Peyer's patch (tissue), 4 donors: ENCODE data around the gene GABBR2. TPM values are rescaled to one million over a fixed set of nuclear protein-coding genes. Genes with fewer than 3 reads are reported as not detected.

Experiments used
- DNase-seq, 3 donors: peaks; one replicate each; pipeline ENCODE4 v3.0.0-alpha.2; 2017 to 2019
- H3K27ac ChIP-seq, 4 donors: fragments of 200-600 bp; sonication (generic); one replicate each; pipeline ENCODE4 v1.5.1; 2016 to 2019
- H3K27me3 ChIP-seq, 2 donors: fragments of 200-600 bp; sonication (generic); one replicate each; pipeline ENCODE4 v1.5.1; 2019
- H3K36me3 ChIP-seq, 3 donors: fragments of 200-600 bp; sonication (generic); one replicate each; pipeline ENCODE4 v1.5.1; 2016 to 2019
- H3K4me1 ChIP-seq, 4 donors: fragments of 200-600 bp; sonication (generic); one replicate each; pipeline ENCODE4 v1.5.1; 2016 to 2019
- H3K4me3 ChIP-seq, 4 donors: fragments of 200-600 bp; sonication (generic); 1 replicate in 3 of 4; 2 replicates in 1 of 4; pipeline ENCODE4 v1.5.1; 2016 to 2019; ENCODE audit warnings: mild to moderate bottlenecking in 1 of 4
- H3K9me3 ChIP-seq, 4 donors: fragments of 200-600 bp; sonication (generic); one replicate each; pipeline ENCODE4 v1.5.1; 2016 to 2019; ENCODE audit warnings: mild to moderate bottlenecking in 1 of 4
- POLR2A ChIP-seq, 2 donors: fragments of 450-650 bp; IDR thresholded peaks; one replicate each; pipeline ENCODE4 v1.5.1; 2017; ENCODE audit warnings: antibody characterized with exemption in 2 of 2, mild to moderate bottlenecking in 2 of 2, moderate library complexity in 2 of 2
- total RNA-seq, 4 donors: library from RNA; depleted of rRNA; stranded (reverse); fragments of >200 nt; gene quantifications; one replicate each; pipeline ENCODE4 v1.1.0, GENCODE V29; 2016
- TF ChIP-seq, protein P1 (sequence below), 6 experiments: fragments of 450-650 bp in 4 of 6; fragments of 200-600 bp in 2 of 6; sonication (generic) in 1 of 6; IDR thresholded peaks; one replicate each; pipeline ENCODE4 v1.5.1; 2017 to 2019; ENCODE audit warnings: antibody characterized with exemption in 6 of 6, mild to moderate bottlenecking in 3 of 6, moderate library complexity in 1 of 6

The GABBR2 gene
- total RNA-seq, 4 donors from 2014 or later, result not detected

DNA sequence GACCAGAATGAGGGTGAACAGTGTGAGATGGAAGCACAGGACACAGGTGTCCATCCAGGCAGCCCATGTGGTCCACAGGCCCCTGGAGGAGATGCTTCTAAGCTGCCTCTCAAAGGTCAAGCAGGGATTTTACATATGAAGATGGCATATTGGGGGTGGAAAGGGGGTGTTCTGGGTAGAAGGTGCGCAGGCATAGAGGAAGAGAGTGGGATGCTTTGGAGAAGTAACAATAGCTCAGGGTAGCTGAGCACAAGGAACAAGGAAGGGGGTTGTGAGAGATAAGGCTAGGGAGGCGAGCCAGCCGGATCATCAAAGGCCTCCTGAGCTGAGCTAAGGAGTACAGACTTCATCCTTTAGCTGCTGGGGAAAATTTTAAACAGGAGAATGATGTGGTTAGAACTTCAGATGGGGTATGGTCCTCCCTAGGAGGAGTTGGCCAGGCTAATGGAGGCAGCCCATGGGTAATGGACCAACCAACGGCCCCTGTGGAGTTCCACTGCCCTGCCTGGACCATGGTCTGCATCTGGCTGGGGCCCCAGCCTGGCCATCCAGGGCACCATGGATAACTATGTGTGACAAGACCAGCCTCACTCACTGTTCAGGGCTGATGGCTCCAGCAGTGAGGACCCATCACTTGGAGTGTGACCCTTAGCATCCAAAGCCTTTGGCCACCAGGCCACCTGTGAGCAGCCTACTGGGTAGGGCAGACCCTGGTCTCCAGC lies 366.5 kb downstream of the GABBR2 start:
- Histone ChIP-seq H3K9me3 (no peaks in the 10 kb centered on the region), H3K4me3 (no peak overlapping the region), H3K27ac (no peak overlapping the region), H3K36me3 (no peaks in the 10 kb centered on the region), H3K27me3 (no peaks in the 10 kb centered on the region), H3K4me1 (no peaks in the 10 kb centered on the region)
- no peak for DNase-seq
- TF ChIP-seq POLR2A (IDR thresholded peaks at IDR 0.05), result no peak
- TF ChIP-seq, protein P1, sequence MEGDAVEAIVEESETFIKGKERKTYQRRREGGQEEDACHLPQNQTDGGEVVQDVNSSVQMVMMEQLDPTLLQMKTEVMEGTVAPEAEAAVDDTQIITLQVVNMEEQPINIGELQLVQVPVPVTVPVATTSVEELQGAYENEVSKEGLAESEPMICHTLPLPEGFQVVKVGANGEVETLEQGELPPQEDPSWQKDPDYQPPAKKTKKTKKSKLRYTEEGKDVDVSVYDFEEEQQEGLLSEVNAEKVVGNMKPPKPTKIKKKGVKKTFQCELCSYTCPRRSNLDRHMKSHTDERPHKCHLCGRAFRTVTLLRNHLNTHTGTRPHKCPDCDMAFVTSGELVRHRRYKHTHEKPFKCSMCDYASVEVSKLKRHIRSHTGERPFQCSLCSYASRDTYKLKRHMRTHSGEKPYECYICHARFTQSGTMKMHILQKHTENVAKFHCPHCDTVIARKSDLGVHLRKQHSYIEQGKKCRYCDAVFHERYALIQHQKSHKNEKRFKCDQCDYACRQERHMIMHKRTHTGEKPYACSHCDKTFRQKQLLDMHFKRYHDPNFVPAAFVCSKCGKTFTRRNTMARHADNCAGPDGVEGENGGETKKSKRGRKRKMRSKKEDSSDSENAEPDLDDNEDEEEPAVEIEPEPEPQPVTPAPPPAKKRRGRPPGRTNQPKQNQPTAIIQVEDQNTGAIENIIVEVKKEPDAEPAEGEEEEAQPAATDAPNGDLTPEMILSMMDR (IDR thresholded peaks at IDR 0.05), result no peak

DNA sequence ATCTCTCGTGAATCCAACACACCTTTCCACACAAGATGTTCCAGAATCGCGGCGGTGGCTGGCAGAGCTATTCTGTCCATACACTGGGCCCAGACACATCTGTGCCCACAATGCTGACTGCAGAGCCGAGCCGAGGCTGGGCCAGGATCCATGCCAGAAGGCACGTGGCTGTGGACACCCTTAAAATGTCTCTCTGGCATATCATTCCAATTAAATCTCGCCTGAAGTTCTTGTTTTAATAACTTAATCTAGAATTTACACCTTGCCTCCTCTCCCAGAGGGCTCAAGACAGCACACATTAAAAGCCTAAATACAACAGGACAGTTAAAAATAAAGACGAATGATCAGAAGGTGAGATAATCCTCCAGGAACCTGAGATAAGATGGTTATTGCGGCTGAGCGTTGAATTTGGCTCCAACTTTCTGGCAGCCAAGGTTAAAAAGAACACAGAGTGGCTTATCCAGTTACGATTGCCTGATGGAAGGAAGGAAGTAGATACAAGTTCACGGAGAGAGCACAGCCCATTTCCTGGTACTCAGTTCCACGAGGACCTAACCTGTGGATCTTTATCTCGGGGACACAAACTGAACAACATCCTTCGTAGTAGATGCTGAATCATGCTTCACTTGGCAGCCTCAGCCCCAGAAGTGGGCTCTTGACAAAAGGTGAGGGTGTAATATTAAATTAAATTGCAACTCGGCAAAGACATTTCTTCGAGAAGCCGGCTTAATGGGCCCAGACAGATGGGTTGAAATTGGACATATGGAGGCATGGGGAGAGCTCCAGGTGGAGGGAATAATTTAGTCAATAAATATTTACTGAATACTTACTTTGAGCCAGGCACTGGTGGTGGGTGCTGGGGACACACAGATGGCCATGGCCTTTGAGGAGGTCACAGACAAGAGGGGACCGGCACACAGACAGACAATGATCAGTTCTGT lies 367.3 kb downstream of the GABBR2 start:
- DNase-seq, result no peak
- H3K36me3 ChIP-seq, result no peaks in the 10 kb centered on the region
- no peak for TF ChIP-seq POLR2A (IDR thresholded peaks at IDR 0.05)
- TF ChIP-seq, protein P1 (IDR thresholded peaks at IDR 0.05), result no peak
- H3K27ac ChIP-seq, result no peak overlapping the region
- H3K4me3 ChIP-seq, result no peak overlapping the region
- no peaks in the 10 kb centered on the region for H3K4me1 ChIP-seq
- no peaks in the 10 kb centered on the region for H3K9me3 ChIP-seq
- no peaks in the 10 kb centered on the region for H3K27me3 ChIP-seq

DNA sequence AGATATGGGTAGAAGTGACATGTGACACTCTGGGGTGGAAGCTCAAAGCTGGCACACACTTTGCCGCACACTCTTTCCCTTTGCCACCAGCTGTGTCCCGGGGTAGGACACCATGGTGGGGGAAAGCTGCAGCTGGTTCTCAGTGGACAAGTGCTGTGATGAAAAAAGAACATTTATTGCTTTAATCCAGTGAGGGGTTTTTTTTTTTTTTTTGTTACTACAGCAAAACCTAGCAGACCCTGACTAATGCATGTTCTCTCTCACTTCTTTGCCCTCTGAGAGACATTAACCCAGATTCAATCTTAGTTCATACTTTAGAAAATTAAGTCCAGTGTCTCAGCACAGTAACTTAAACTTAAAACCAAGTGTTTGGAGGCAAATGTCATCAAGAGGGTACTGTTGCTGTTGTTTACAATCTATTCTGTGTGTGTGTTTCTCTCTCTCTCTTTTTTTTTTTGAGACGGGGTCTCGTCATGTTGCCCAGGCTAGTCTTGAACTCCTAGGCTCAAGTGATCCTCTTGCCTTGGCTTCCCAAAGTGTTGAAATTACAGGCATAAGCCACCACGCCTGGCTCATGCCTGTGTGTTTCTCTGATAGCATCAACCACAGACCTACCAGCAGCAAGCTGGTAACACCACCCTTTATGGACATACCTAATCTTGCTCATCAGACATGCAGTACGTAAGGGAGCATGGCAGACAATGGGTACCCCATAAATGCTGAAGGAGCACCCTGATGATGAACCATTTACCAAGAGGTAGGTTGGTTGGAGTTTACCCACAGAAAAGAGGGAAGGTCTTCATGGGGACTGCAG lies 368.5 kb downstream of the GABBR2 start:
- H3K9me3 ChIP-seq, result no peaks in the 10 kb centered on the region
- H3K4me1 ChIP-seq, result no peaks in the 10 kb centered on the region
- no peaks in the 10 kb centered on the region for H3K27me3 ChIP-seq
- H3K4me3 ChIP-seq, result no peak overlapping the region
- H3K27ac ChIP-seq, result no peak overlapping the region
- DNase-seq, result no peak
- H3K36me3 ChIP-seq, result no peaks in the 10 kb centered on the region
- no peak for TF ChIP-seq POLR2A (IDR thresholded peaks at IDR 0.05)
- TF ChIP-seq, protein P1 (IDR thresholded peaks at IDR 0.05), result no peak

DNA sequence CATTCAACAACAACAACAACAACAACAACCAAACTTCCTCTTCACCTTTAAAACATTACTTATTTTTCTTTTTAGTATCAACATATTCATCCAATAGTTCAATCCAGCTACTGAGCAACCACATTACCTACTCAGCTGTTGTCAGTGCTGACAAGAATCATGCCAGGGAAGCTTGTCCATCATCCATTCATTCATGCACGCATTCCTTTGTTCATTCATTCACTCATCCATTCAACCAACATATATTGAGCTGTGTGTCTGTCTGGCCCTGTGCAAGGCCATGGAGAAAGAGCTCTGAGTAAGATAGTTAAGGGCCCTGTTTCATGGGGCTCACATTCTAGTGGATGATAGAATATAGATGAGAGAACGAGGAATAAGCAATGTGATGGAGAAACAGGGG lies 373.1 kb downstream of the GABBR2 start:
- Histone ChIP-seq H3K4me1 (no peaks in the 10 kb centered on the region), H3K4me3 (no peak overlapping the region), H3K27me3 (no peaks in the 10 kb centered on the region), H3K36me3 (no peaks in the 10 kb centered on the region), H3K27ac (no peak overlapping the region), H3K9me3 (no peaks in the 10 kb centered on the region)
- DNase-seq, result no peak
- TF ChIP-seq, protein P1 (IDR thresholded peaks at IDR 0.05), result no peak
- no peak for TF ChIP-seq POLR2A (IDR thresholded peaks at IDR 0.05)

DNA sequence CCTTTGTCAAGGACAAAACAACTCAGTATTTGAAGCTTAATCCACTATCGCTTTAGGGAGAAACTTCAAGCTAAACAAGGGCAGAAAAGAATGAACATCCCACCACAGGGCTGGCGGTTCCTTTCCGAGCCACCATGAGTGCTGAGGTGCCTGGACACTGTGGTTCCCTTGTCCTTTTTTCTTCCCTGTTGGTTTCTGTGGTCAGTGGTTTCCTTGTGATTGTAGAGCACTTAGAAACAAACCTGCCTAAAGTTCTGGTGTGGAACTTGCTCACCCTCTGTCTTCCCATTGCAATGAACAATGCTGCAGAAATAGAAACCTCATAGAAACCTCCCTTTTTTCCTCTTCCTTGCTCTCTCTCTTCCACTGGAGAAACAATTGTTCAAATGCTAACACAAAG lies 373.9 kb downstream of the GABBR2 start:
- no peak for DNase-seq
- H3K9me3 ChIP-seq, result no peaks in the 10 kb centered on the region
- no peak for TF ChIP-seq POLR2A (IDR thresholded peaks at IDR 0.05)
- TF ChIP-seq, protein P1 (IDR thresholded peaks at IDR 0.05), result no peak
- no peaks in the 10 kb centered on the region for H3K4me1 ChIP-seq
- no peaks in the 10 kb centered on the region for H3K36me3 ChIP-seq
- no peak overlapping the region for H3K27ac ChIP-seq
- H3K27me3 ChIP-seq, result no peaks in the 10 kb centered on the region
- no peak overlapping the region for H3K4me3 ChIP-seq
